GM21723 (cell line): ENCODE measurements around the gene CARD9.

Experiments used
- ATAC-seq: cut with Tn5 transposase; IDR thresholded peaks from one replicate; pipeline ENCODE4 v1.9.1; 2021; ENCODE audit warnings: mild to moderate bottlenecking, moderate library complexity; ENCODE audit not compliant: unreplicated experiment

CARD9 gene

GRCh38 chr9:136337416-136338395 is 35.8 kb downstream of the CARD9 start:
- ATAC-seq, result no peak

DNA sequence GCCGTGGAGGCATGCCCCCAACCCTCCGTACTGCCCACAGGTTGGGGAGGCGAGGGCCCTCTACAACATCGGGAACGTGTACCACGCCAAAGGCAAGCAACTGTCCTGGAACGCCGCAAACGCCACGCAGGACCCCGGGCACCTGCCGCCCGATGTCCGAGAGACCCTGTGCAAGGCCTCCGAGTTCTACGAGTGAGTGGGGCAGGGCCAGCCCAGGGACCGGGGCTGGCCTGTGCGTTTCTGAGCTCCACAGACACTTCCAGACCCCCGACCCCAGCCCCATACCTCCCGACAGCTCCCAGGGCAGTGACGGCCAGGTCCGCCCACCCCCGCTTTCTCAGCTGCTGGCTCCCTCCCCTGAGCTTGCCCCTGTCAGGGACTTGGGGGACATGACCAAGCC is 36.6 kb downstream of the CARD9 start:
- no peak for ATAC-seq

GRCh38 chr9:136336156-136336870 is 37.2 kb downstream of the CARD9 start:
- ATAC-seq, result no peak

- no peak for ATAC-seq
Observed at GRCh38 chr9:136335296-136336155, 37.9 kb downstream of the CARD9 start.

DNA sequence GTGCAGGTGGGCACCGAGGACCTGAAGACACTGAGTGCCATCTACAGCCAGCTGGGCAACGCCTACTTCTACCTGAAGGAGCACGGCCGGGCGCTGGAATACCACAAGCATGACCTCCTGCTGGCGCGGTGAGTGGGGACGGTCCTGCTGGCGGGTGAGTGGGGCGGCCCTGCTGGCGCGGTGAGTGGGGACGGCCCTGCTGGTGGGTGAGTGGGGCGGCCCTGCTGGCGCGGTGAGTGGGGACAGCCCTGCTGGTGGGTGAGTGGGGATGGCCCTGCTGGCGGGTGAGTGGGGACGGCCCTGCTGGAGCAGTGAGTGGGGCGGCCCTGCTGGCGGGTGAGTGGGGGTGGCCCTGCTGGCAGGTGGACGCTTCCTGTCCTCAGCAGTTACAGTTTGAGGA is 38.9 kb downstream of the CARD9 start:
- ATAC-seq, result no peak

DNA sequence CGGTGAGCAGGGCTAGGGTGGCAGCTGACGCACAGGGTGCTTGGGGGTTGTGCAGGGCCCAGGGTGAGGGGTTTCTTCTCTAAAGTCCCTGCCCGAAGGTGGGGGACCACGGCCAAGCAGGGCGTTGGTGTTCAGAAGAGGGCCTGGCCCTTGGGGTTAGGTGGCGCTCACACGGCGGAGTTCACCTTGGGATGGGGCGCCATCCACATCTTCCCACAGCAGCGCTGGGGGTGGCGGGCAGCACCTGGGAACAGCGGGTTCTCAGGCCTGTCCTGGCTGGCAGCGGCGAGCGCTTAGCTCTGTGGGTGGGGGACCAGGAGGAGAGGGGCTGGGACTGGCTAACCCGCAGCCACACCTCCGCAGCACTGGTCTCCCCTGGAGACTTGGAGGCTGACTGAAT is 40.0 kb downstream of the CARD9 start:
- no peak for ATAC-seq

- no peak for ATAC-seq
Observed at GRCh38 chr9:136333045-136333444, 40.4 kb downstream of the CARD9 start.

- ATAC-seq, result no peak
Observed at GRCh38 chr9:136332482-136332983, 40.9 kb downstream of the CARD9 start.

GRCh38 chr9:136331556-136332481 is 41.6 kb downstream of the CARD9 start:
- no peak for ATAC-seq

GRCh38 chr9:136331030-136331429 is 42.4 kb downstream of the CARD9 start:
- no peak for ATAC-seq

DNA sequence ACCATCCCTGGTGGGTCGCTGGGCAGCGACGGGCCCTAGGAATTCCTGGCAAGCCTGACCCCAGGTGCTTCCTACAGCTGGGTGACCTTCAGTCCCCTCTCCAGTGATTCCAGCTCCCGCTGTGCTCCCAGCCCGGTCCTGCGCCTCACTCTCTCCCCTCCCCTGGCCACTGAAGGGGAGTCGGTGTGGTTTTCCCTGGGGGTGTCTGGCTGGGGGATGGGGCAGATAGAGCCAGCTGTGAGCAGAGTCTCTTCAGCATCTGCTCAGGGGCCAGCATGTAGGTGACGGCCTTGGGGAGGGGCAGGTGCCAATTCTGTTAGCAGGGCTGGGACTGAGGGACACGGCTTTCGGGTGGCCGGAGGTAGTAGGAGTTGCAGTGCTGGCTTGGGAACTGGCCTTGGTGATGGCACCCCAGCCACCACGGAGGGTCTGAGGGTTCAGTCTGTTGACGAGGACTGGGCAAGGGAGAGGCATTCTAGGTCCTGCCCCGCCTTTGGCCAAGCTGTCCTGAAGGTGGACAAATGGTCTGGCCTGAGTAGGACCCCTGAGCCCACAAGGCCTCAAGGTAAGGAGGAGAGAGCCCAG is 43.0 kb downstream of the CARD9 start:
- ATAC-seq, result no peak

- no peak for ATAC-seq
Observed at GRCh38 chr9:136329636-136330405, 43.6 kb downstream of the CARD9 start.

DNA sequence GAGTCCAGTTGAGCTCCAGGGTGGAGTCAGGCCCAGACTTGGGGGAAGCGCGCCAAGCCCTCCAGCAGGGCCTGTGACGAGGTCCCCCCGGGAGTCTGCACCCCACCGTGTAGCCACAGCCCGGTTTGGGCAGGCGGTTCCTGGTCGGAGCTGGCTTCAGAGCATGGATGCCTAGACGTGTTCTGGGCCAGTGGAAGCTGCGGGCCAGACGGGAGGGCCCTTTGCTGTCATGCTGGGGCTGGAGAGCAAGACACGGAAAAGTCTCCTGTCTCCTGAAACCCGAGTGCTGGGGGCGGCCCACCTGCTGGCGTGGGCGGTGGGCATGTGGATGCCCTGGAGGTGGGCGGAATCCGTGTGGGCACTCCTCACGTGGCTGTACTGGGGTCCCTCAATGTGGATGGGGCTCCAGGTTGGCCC is 44.2 kb downstream of the CARD9 start:
- no peak for ATAC-seq

DNA sequence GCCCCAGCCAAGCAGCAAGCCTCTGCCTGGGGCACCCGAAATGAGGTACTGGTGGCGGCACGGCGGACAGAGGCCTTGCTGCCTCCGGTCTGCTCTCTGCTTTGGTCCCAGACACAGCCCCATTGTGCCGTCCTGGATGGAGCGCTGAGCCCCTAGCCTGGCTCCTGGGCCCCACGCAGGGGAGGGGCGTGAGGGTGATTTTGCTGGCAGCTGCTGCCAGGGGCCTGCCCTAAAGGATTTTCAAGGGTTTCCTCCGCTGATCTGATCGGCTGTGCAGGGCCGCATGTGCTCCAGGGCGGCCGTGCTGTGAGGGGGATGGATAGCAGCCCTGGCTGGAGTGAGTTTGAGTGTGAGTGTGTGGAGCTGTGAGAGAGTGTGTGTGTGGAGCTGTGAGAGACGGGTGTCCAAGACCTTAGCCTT is 44.8 kb downstream of the CARD9 start:
- ATAC-seq, result no peak

GRCh38 chr9:136328011-136328621 is 45.4 kb downstream of the CARD9 start:
- no peak for ATAC-seq

GRCh38 chr9:136327304-136327974 is 46.0 kb downstream of the CARD9 start, which contains the start of gene GPSM1:
TSS of gene GPSM1 (plus strand) at chr9:136327539. CDS start at chr9:136327696, 157 bp downstream.
- ATAC-seq, result no peak

GRCh38 chr9:136326761-136327303 is 46.6 kb downstream of the CARD9 start:
- no peak for ATAC-seq
